ENCODE data around the gene PCK1.

- no peak for TF ChIP-seq CTCF (conservative IDR thresholded peaks at IDR 0.05; ENCODE audit: low read depth in 2 of 2)
- no peak for TF ChIP-seq NANOG (IDR thresholded peaks at IDR 0.05; ENCODE audit: borderline replicate concordance)
- no peak for TF ChIP-seq ZNF331 (CRISPR knock-in tag; IDR thresholded peaks at IDR 0.05; ENCODE audit: low read depth)
- TF ChIP-seq REST (IDR thresholded peaks at IDR 0.05; ENCODE audit: unreplicated experiment): no peak
- no peak for TF ChIP-seq CREB1 (CRISPR knock-in tag; IDR thresholded peaks at IDR 0.05; ENCODE audit: low read depth)
- TF ChIP-seq EZH2 (IDR thresholded peaks at IDR 0.05; ENCODE audit: low read depth, unreplicated experiment): no peak
- TF ChIP-seq POLR2AphosphoS5 (IDR thresholded peaks at IDR 0.05; ENCODE audit: low read depth): no peak
- no peak for TF ChIP-seq EZH2phosphoT487 (IDR thresholded peaks at IDR 0.05; ENCODE audit: unreplicated experiment)
- no peak for TF ChIP-seq JUNB (IDR thresholded peaks at IDR 0.05; ENCODE audit: unreplicated experiment)
These were observed 11.0 kb downstream of the PCK1 start for GRCh38 chr20:57571782-57572416.
